K562 (cell line): ENCODE measurements around the gene PLOD1. TPM values are rescaled to one million over a fixed set of nuclear protein-coding genes. Genes with fewer than 3 reads are reported as not detected.
A peak's percentile ranks its signal among the peaks of the same experiment; 100 is the strongest.

Experiments used
- BRF1 ChIP-seq: IDR thresholded peaks from 3 replicates; pipeline ENCODE4 v1.6.1; 2011; ENCODE audit warnings: borderline replicate concordance, mild to moderate bottlenecking; ENCODE audit not compliant: insufficient read length; ENCODE audit errors: extremely low read depth
- HIVEP1 ChIP-seq: fragments of 250-450 bp; sonication (Bioruptor Pico); IDR thresholded peaks from 2 replicates; pipeline ENCODE4 v1.4.0; 2020; ENCODE audit warnings: mild to moderate bottlenecking
- NELFE ChIP-seq: IDR thresholded peaks from 2 replicates; pipeline ENCODE4 v1.6.1; 2011; ENCODE audit warnings: mild to moderate bottlenecking; ENCODE audit not compliant: insufficient read depth, insufficient read length
- NFE2 ChIP-seq: IDR thresholded peaks from 2 replicates; pipeline ENCODE4 v1.6.1; 2014; ENCODE audit warnings: antibody characterized with exemption, low read depth
- POLR2AphosphoS5 ChIP-seq: IDR thresholded peaks from 2 replicates; pipeline ENCODE4 v1.6.1; 2011; ENCODE audit warnings: mild to moderate bottlenecking, low read depth, low read length, moderate library complexity; ENCODE audit not compliant: control insufficient read depth, insufficient read depth
- STAG1 ChIP-seq: sonication (generic); formaldehyde crosslinking; IDR thresholded peaks from 2 replicates; pipeline ENCODE4 v1.5.0; 2020; ENCODE audit warnings: missing genetic modification reagents, borderline replicate concordance
- ZNF133 ChIP-seq: fragments of 250-450 bp; sonication (Bioruptor Pico); IDR thresholded peaks from 2 replicates; pipeline ENCODE4 v1.4.0; 2020; ENCODE audit warnings: mild to moderate bottlenecking
- ZNF316 ChIP-seq: fragments of 450-650 bp; IDR thresholded peaks from 2 replicates; pipeline ENCODE4 v1.6.1; 2016
- polyA plus RNA-seq, 8 experiments: library from polyadenylated mRNA; depleted of rRNA in 4 of 8; stranded (reverse) in 5 of 8; unstranded in 3 of 8; fragments of >200 nt; fragmentation: Nextera tagmentation in 2 of 8; fragmentation: Illumina TruSeq in 1 of 8; extraction: Ambion mirVana in 2 of 8; extraction: Trizol in 1 of 8; gene quantifications; 2 replicates each; pipeline versions ENCODE4 v1.2.1 to v1.2.3, GENCODE V29; 2011 to 2014; ENCODE audit warnings: inconsistent platforms in 1 of 8, missing spikeins in 1 of 8
- total RNA-seq, 7 experiments: library from RNA; depleted of rRNA in 6 of 7; stranded (reverse); fragments of >200 nt in 6 of 7; fragmentation: Illumina TruSeq in 2 of 7; extraction: Trizol in 2 of 7; gene quantifications; 2 replicates each; pipeline versions ENCODE4 v1.2.1 to v1.2.3, GENCODE V29; 2011 to 2021; ENCODE audit warnings: low replicate concordance in 1 of 7
- TF ChIP-seq, protein P1 (sequence below): fragments of 250-450 bp; sonication (Bioruptor Pico); IDR thresholded peaks from 2 replicates; pipeline ENCODE4 v1.9.0; 2021; ENCODE audit warnings: mild to moderate bottlenecking, inconsistent platforms
- TF ChIP-seq, protein P2 (sequence below): fragments of 250-450 bp; sonication (Bioruptor Pico); IDR thresholded peaks from 2 replicates; pipeline ENCODE4 v1.8.0; 2022; ENCODE audit warnings: inconsistent platforms, mild to moderate bottlenecking, moderate library complexity, borderline replicate concordance
- TF ChIP-seq, protein P3 (sequence below): fragments of 450-650 bp; IDR thresholded peaks from 2 replicates; pipeline ENCODE4 v1.6.1; 2018; ENCODE audit warnings: mild to moderate bottlenecking, low read depth; ENCODE audit not compliant: partially characterized antibody
- TF ChIP-seq, protein P4 (sequence below): fragments of 450-650 bp; IDR thresholded peaks from 2 replicates; pipeline ENCODE4 v1.6.1; 2016; ENCODE audit warnings: low read depth
- TF ChIP-seq, protein P5 (sequence below): fragments of 450-650 bp; IDR thresholded peaks from 2 replicates; pipeline ENCODE4 v1.6.1; 2016; ENCODE audit warnings: missing biosample characterization, missing genetic modification characterization

The PLOD1 gene
- total and polyA plus RNA-seq, 9 of the 15 experiments (the other 6 are each of a cell fraction or from before 2014, with no cell fraction given): 16.6 to 90.8 (median 52.7) TPM

DNA sequence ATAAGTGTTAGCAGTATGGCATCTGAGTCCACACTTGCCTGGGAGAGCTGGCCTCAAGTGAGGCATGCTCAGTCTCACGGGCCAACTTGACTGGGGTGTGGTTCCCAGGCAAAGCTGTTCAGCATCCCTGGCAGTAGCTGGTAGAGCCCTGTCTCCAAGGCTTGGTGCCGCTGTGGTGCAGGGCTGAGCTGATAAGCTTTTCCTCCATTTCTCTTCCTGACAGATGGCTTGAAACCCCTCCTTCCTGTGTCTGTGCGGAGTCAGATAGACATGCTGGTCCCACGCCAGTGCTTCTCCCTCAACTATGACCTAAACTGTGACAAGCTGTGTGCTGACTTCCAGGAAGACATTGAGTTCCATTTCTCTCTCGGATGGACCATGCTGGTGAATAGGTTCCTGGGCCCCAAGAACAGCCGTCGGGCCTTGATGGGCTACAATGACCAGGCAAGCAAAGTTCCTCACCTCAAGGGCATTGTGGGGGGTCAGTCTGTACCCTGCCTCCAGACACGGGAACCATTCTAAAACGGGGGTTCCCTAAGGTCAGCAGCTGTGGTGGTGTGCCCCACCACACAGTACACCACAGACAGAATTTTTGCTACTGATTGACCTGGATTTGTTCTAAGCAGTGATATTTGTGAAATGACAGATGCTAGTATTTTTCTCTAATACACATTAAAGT is 71.1 kb downstream of the PLOD1 start (continued):
- TF ChIP-seq, protein P1, sequence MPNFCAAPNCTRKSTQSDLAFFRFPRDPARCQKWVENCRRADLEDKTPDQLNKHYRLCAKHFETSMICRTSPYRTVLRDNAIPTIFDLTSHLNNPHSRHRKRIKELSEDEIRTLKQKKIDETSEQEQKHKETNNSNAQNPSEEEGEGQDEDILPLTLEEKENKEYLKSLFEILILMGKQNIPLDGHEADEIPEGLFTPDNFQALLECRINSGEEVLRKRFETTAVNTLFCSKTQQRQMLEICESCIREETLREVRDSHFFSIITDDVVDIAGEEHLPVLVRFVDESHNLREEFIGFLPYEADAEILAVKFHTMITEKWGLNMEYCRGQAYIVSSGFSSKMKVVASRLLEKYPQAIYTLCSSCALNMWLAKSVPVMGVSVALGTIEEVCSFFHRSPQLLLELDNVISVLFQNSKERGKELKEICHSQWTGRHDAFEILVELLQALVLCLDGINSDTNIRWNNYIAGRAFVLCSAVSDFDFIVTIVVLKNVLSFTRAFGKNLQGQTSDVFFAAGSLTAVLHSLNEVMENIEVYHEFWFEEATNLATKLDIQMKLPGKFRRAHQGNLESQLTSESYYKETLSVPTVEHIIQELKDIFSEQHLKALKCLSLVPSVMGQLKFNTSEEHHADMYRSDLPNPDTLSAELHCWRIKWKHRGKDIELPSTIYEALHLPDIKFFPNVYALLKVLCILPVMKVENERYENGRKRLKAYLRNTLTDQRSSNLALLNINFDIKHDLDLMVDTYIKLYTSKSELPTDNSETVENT: no peak
- TF ChIP-seq, protein P2, sequence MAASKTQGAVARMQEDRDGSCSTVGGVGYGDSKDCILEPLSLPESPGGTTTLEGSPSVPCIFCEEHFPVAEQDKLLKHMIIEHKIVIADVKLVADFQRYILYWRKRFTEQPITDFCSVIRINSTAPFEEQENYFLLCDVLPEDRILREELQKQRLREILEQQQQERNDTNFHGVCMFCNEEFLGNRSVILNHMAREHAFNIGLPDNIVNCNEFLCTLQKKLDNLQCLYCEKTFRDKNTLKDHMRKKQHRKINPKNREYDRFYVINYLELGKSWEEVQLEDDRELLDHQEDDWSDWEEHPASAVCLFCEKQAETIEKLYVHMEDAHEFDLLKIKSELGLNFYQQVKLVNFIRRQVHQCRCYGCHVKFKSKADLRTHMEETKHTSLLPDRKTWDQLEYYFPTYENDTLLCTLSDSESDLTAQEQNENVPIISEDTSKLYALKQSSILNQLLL (CRISPR knock-in tag): no peak
- TF ChIP-seq POLR2AphosphoS5 (peak; percentile 94), NELFE (no peak), ZNF133 (CRISPR knock-in tag) (no peak), STAG1 (CRISPR knock-in tag) (no peak), HIVEP1 (CRISPR knock-in tag) (no peak), NFE2 (no peak), ZNF316 (no peak; the same call in 1 of the 2 replicates), BRF1 (no peak)
- TF ChIP-seq, protein P3, sequence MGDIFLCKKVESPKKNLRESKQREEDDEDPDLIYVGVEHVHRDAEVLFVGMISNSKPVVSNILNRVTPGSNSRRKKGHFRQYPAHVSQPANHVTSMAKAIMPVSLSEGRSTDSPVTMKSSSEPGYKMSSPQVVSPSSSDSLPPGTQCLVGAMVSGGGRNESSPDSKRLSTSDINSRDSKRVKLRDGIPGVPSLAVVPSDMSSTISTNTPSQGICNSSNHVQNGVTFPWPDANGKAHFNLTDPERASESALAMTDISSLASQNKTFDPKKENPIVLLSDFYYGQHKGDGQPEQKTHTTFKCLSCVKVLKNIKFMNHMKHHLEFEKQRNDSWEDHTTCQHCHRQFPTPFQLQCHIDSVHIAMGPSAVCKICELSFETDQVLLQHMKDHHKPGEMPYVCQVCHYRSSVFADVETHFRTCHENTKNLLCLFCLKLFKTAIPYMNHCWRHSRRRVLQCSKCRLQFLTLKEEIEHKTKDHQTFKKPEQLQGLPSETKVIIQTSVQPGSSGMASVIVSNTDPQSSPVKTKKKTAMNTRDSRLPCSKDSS: no peak
- TF ChIP-seq, protein P4, sequence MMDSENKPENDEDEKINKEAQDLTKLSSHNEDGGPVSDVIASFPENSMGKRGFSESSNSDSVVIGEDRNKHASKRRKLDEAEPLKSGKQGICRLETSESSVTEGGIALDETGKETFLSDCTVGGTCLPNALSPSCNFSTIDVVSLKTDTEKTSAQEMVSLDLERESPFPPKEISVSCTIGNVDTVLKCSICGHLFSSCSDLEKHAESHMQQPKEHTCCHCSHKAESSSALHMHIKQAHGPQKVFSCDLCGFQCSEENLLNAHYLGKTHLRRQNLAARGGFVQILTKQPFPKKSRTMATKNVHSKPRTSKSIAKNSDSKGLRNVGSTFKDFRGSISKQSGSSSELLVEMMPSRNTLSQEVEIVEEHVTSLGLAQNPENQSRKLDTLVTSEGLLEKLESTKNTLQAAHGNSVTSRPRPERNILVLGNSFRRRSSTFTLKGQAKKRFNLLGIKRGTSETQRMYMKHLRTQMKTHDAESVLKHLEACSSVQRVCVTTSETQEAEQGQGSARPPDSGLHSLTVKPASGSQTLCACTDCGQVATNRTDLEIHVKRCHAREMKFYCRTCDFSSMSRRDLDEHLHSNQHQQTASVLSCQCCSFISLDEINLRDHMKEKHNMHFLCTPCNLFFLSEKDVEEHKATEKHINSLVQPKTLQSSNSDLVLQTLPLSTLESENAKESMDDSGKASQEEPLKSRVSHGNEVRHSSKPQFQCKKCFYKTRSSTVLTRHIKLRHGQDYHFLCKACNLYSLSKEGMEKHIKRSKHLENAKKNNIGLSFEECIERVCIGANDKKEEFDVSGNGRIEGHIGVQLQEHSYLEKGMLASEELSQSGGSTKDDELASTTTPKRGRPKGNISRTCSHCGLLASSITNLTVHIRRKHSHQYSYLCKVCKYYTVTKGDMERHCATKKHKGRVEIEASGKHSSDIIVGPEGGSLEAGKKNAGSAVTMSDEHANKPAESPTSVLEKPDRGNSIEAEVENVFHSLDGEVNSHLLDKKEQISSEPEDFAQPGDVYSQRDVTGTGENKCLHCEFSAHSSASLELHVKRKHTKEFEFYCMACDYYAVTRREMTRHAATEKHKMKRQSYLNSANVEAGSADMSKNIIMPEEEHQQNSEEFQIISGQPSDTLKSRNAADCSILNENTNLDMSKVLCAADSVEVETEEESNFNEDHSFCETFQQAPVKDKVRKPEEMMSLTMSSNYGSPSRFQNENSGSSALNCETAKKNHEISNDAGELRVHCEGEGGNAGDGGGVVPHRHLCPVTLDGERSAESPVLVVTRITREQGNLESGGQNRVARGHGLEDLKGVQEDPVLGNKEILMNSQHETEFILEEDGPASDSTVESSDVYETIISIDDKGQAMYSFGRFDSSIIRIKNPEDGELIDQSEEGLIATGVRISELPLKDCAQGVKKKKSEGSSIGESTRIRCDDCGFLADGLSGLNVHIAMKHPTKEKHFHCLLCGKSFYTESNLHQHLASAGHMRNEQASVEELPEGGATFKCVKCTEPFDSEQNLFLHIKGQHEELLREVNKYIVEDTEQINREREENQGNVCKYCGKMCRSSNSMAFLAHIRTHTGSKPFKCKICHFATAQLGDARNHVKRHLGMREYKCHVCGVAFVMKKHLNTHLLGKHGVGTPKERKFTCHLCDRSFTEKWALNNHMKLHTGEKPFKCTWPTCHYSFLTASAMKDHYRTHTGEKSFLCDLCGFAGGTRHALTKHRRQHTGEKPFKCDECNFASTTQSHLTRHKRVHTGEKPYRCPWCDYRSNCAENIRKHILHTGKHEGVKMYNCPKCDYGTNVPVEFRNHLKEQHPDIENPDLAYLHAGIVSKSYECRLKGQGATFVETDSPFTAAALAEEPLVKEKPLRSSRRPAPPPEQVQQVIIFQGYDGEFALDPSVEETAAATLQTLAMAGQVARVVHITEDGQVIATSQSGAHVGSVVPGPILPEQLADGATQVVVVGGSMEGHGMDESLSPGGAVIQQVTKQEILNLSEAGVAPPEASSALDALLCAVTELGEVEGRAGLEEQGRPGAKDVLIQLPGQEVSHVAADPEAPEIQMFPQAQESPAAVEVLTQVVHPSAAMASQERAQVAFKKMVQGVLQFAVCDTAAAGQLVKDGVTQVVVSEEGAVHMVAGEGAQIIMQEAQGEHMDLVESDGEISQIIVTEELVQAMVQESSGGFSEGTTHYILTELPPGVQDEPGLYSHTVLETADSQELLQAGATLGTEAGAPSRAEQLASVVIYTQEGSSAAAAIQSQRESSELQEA: no peak
- TF ChIP-seq, protein P5, sequence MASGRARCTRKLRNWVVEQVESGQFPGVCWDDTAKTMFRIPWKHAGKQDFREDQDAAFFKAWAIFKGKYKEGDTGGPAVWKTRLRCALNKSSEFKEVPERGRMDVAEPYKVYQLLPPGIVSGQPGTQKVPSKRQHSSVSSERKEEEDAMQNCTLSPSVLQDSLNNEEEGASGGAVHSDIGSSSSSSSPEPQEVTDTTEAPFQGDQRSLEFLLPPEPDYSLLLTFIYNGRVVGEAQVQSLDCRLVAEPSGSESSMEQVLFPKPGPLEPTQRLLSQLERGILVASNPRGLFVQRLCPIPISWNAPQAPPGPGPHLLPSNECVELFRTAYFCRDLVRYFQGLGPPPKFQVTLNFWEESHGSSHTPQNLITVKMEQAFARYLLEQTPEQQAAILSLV: no peak; the same call in 1 of the 2 replicates
